ENCODE data around the gene ZNF195.
"Not testable (repeated sequence)": the region's sequence is repeated elsewhere in the genome, so short reads cannot be mapped to it uniquely, and the experiment has no call there.

- not testable (repeated sequence) for TF ChIP-seq CTCF, POLR2A (IDR thresholded peaks at IDR 0.05)
These were observed 34.7 kb upstream of the ZNF195 start for GRCh38 chr11:3413666-3414065.
